WTC11 (cell line): ENCODE measurements around the gene PLXNC1.

Experiments
- CREB1 ChIP-seq: sonication (generic); formaldehyde crosslinking; IDR thresholded peaks from 2 replicates; pipeline ENCODE4 v1.8.0; 2023; ENCODE audit warnings: mild to moderate bottlenecking, missing genetic modification reagents
- CREM ChIP-seq: sonication (generic); formaldehyde crosslinking; IDR thresholded peaks from 2 replicates; pipeline ENCODE4 v1.8.1; 2022; ENCODE audit warnings: mild to moderate bottlenecking, missing genetic modification reagents, moderate library complexity
- NR3C1 ChIP-seq: sonication (generic); formaldehyde crosslinking; conservative IDR thresholded peaks from 2 replicates; pipeline ENCODE4 v1.8.1; 2023; ENCODE audit warnings: low read depth, mild to moderate bottlenecking, missing genetic modification reagents
- TP53 ChIP-seq: sonication (generic); formaldehyde crosslinking; IDR thresholded peaks from 2 replicates; pipeline ENCODE4 v1.8.1; 2023; ENCODE audit warnings: mild to moderate bottlenecking, missing genetic modification reagents
- ZNF219 ChIP-seq: sonication (generic); formaldehyde crosslinking; IDR thresholded peaks from 2 replicates; pipeline ENCODE4 v1.8.0; 2023; ENCODE audit warnings: missing genetic modification reagents, mild to moderate bottlenecking, borderline replicate concordance
- TF ChIP-seq, protein P1 (sequence below): sonication (generic); formaldehyde crosslinking; IDR thresholded peaks from 2 replicates; pipeline ENCODE4 v1.8.0; 2022; ENCODE audit warnings: mild to moderate bottlenecking, missing genetic modification reagents
- TF ChIP-seq, protein P2 (sequence below): fragments of 200-600 bp; IDR thresholded peaks from 2 replicates; pipeline ENCODE4 v1.8.0; 2022; ENCODE audit warnings: antibody characterized with exemption

GRCh38 chr12:94230357-94230905, 82.1 kb downstream of the PLXNC1 start:
- TF ChIP-seq, protein P1, sequence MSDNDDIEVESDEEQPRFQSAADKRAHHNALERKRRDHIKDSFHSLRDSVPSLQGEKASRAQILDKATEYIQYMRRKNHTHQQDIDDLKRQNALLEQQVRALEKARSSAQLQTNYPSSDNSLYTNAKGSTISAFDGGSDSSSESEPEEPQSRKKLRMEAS (CRISPR knock-in tag) = no peak
- TF ChIP-seq CREB1 = no peak
- TF ChIP-seq ZNF219 (CRISPR knock-in tag) = no peak
- TF ChIP-seq, protein P2, sequence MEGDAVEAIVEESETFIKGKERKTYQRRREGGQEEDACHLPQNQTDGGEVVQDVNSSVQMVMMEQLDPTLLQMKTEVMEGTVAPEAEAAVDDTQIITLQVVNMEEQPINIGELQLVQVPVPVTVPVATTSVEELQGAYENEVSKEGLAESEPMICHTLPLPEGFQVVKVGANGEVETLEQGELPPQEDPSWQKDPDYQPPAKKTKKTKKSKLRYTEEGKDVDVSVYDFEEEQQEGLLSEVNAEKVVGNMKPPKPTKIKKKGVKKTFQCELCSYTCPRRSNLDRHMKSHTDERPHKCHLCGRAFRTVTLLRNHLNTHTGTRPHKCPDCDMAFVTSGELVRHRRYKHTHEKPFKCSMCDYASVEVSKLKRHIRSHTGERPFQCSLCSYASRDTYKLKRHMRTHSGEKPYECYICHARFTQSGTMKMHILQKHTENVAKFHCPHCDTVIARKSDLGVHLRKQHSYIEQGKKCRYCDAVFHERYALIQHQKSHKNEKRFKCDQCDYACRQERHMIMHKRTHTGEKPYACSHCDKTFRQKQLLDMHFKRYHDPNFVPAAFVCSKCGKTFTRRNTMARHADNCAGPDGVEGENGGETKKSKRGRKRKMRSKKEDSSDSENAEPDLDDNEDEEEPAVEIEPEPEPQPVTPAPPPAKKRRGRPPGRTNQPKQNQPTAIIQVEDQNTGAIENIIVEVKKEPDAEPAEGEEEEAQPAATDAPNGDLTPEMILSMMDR = no peak
- no peak for TF ChIP-seq TP53 (CRISPR knock-in tag)
- TF ChIP-seq CREM (CRISPR knock-in tag) = no peak
- TF ChIP-seq NR3C1 (CRISPR knock-in tag) = no peak
